H9 (cell line): ENCODE data around the gene ARHGEF7. TPM values are rescaled to one million over a fixed set of nuclear protein-coding genes. Genes with fewer than 3 reads are reported as not detected.

Experiments used
- DNase-seq: peaks from one replicate; pipeline ENCODE4 v3.0.0-alpha.2; 2017
- H2AFZ ChIP-seq: one replicate; pipeline ENCODE4 v1.6.1; 2013; ENCODE audit warnings: mild to moderate bottlenecking, low read length, control low read depth, moderate library complexity
- H2AK5ac ChIP-seq: 2 replicates; pipeline ENCODE4 v1.6.1; 2013; ENCODE audit warnings: low read length, control low read depth, mixed read lengths; ENCODE audit not compliant: insufficient read length
- H2BK120ac ChIP-seq: one replicate; pipeline ENCODE4 v1.6.1; 2013; ENCODE audit warnings: low read depth, mild to moderate bottlenecking, low read length, control low read depth, inconsistent platforms; ENCODE audit not compliant: poor library complexity, severe bottlenecking
- H2BK12ac ChIP-seq: 2 replicates; pipeline ENCODE4 v1.6.1; 2013; ENCODE audit warnings: low read length, control low read depth, mixed read lengths, low read depth; ENCODE audit not compliant: insufficient read length
- H2BK15ac ChIP-seq: 2 replicates; pipeline ENCODE4 v1.6.1; 2013; ENCODE audit warnings: low read depth, low read length, control low read depth
- H2BK20ac ChIP-seq: one replicate; pipeline ENCODE4 v1.6.1; 2013; ENCODE audit warnings: low read depth, mild to moderate bottlenecking, low read length, control low read depth, inconsistent platforms; ENCODE audit not compliant: poor library complexity, severe bottlenecking
- H2BK5ac ChIP-seq: 2 replicates; pipeline ENCODE4 v1.6.1; 2013; ENCODE audit warnings: low read length, control low read depth, mixed read lengths; ENCODE audit not compliant: insufficient read length
- H3K14ac ChIP-seq: 2 replicates; pipeline ENCODE4 v1.6.1; 2013; ENCODE audit warnings: low read length, control low read depth; ENCODE audit not compliant: insufficient read depth
- H3K18ac ChIP-seq: 2 replicates; pipeline ENCODE4 v1.6.1; 2013; ENCODE audit warnings: low read depth, mild to moderate bottlenecking, mixed read lengths, low read length, control low read depth; ENCODE audit not compliant: insufficient read length
- H3K23ac ChIP-seq: 2 replicates; pipeline ENCODE4 v1.6.1; 2013; ENCODE audit warnings: low read length, control low read depth, mixed read lengths, low read depth; ENCODE audit not compliant: insufficient read length
- H3K23me2 ChIP-seq: 2 replicates; pipeline ENCODE4 v1.6.1; 2013; ENCODE audit warnings: low read depth, mild to moderate bottlenecking, mixed read lengths, low read length, control low read depth; ENCODE audit not compliant: insufficient read length, poor library complexity, severe bottlenecking
- H3K27ac ChIP-seq: 2 replicates; pipeline ENCODE4 v1.5.1; 2013; ENCODE audit warnings: low read length, control low read depth, mixed read lengths, low read depth; ENCODE audit not compliant: insufficient read length
- H3K27me3 ChIP-seq: 2 replicates; pipeline ENCODE4 v1.6.1; 2013; ENCODE audit warnings: low read length, control low read depth, inconsistent platforms; ENCODE audit not compliant: insufficient read depth
- H3K4ac ChIP-seq: 2 replicates; pipeline ENCODE4 v1.6.1; 2013; ENCODE audit warnings: low read depth, mild to moderate bottlenecking, control low read depth, inconsistent platforms, low read length, moderate library complexity
- H3K4me1 ChIP-seq: 2 replicates; pipeline ENCODE4 v1.6.1; 2013; ENCODE audit warnings: low read length, control low read depth, inconsistent platforms; ENCODE audit not compliant: insufficient read depth
- H3K4me2 ChIP-seq: 2 replicates; pipeline ENCODE4 v1.6.1; 2013; ENCODE audit warnings: low read length, control low read depth, mixed read lengths; ENCODE audit not compliant: insufficient read length, insufficient read depth
- H3K56ac ChIP-seq: 2 replicates; pipeline ENCODE4 v1.6.1; 2013; ENCODE audit warnings: low read depth, mild to moderate bottlenecking, mixed read lengths, low read length, control low read depth; ENCODE audit not compliant: insufficient read length
- H3K79me1 ChIP-seq: 2 replicates; pipeline ENCODE4 v1.6.1; 2013; ENCODE audit warnings: low read depth, mild to moderate bottlenecking, moderate library complexity, low read length, control low read depth, inconsistent platforms; ENCODE audit not compliant: insufficient read depth, poor library complexity, severe bottlenecking
- H3K79me2 ChIP-seq: 2 replicates; pipeline ENCODE4 v1.6.1; 2013; ENCODE audit warnings: low read length, control low read depth, inconsistent platforms; ENCODE audit not compliant: insufficient read depth
- H3K9ac ChIP-seq: 2 replicates; pipeline ENCODE4 v1.6.1; 2013; ENCODE audit warnings: low read length, control low read depth, mixed read lengths; ENCODE audit not compliant: insufficient read length; ENCODE audit errors: extremely low read depth
- H3K9me3 ChIP-seq: one replicate; pipeline ENCODE4 v1.6.1; 2013; ENCODE audit warnings: low read depth, low read length, inconsistent platforms; ENCODE audit not compliant: control insufficient read depth
- H3T11ph ChIP-seq: one replicate; pipeline ENCODE4 v1.6.1; 2013; ENCODE audit warnings: mild to moderate bottlenecking, low read length, control low read depth, inconsistent platforms
- H4K20me1 ChIP-seq: one replicate; pipeline ENCODE4 v1.6.1; 2013; ENCODE audit not compliant: control insufficient read depth, insufficient read length, insufficient read depth
- H4K5ac ChIP-seq: 2 replicates; pipeline ENCODE4 v1.6.1; 2013; ENCODE audit warnings: low read depth, mild to moderate bottlenecking, mixed read lengths, low read length, control low read depth; ENCODE audit not compliant: insufficient read length
- H4K8ac ChIP-seq: replicated peaks from 2 replicates; pipeline ENCODE4 v1.6.1; 2013; ENCODE audit warnings: low read length, control low read depth, mixed read lengths, low read depth; ENCODE audit not compliant: insufficient read length
- H4K91ac ChIP-seq: 2 replicates; pipeline ENCODE4 v1.6.1; 2013; ENCODE audit warnings: low read depth, mild to moderate bottlenecking, moderate library complexity, mixed read lengths, low read length, control low read depth; ENCODE audit not compliant: insufficient read length
- H3K27ac Mint-ChIP-seq, 3 experiments: 2 replicates in 2 of 3; 3 replicates in 1 of 3; pipeline ENCODE4 v1.8.0; 2020 to 2021; ENCODE audit warnings: mixed read lengths in 3 of 3, mild to moderate bottlenecking in 1 of 3, moderate library complexity in 1 of 3
- H3K27me3 Mint-ChIP-seq: 2 replicates; pipeline ENCODE4 v1.8.0; 2021; ENCODE audit warnings: low read depth, mild to moderate bottlenecking, moderate library complexity, mixed read lengths
- H3K36me3 Mint-ChIP-seq, 3 experiments: 2 replicates in 2 of 3; 3 replicates in 1 of 3; pipeline ENCODE4 v1.8.0; 2020 to 2021; ENCODE audit warnings: low read depth in 3 of 3, mixed read lengths in 3 of 3; ENCODE audit not compliant: insufficient read depth in 1 of 3
- H3K4me1 Mint-ChIP-seq, 2 experiments: 2 replicates each; pipeline ENCODE4 v1.8.0; 2020; ENCODE audit warnings: mixed read lengths in 2 of 2
- H3K4me3 Mint-ChIP-seq, 2 experiments: 2 replicates in 1 of 2; 3 replicates in 1 of 2; pipeline ENCODE4 v1.8.0; 2020 to 2021; ENCODE audit warnings: mild to moderate bottlenecking in 2 of 2, mixed read lengths in 2 of 2, moderate library complexity in 1 of 2
- H3K9me3 Mint-ChIP-seq, 2 experiments: 2 replicates in 1 of 2; 3 replicates in 1 of 2; pipeline ENCODE4 v1.8.0; 2020; ENCODE audit warnings: mild to moderate bottlenecking in 2 of 2, mixed read lengths in 2 of 2, moderate library complexity in 1 of 2
- CTCF ChIP-seq: fragments of 200-600 bp; sonication (generic); conservative IDR thresholded peaks from 3 replicates; pipeline ENCODE4 v1.8.0; 2021; ENCODE audit warnings: antibody characterized with exemption, mild to moderate bottlenecking
- WGBS: extraction: QIAGEN DNeasy Blood & Tissue Kit; methylation state at CpG from one replicate; pipeline ENCODE4 v1.1.7; 2013; ENCODE audit warnings: missing lambda C conversion rate, low lambda C conversion rate, mixed read lengths; ENCODE audit not compliant: insufficient read length; ENCODE audit errors: extremely low coverage; 5-methylcytosine and 5-hydroxymethylcytosine counted together
- total RNA-seq: library from RNA; stranded (reverse); gene quantifications from 2 replicates; pipeline ENCODE4 v1.2.1, GENCODE V29; 2021

ARHGEF7 gene
- total RNA-seq, 1 experiment from 2014 or later: 51.9 TPM

DNA sequence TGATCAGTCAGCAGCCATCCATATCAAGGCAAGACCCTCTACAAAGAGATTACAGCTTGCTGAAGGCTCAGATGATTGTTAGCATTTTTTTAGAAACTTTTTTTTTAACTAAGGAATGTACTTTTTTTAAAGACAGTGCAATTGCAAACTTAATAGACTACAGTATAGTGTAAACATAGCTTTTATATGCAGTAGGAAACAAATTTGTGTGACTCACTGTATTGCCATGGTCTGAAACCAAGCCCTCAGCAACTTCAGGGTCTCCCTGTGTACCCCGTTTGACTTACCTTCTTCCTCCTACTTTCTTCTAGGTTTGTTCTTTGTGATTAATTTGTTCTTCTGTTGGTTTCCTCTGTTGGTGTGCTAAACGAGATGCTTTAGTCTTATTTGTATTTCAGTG, 112.3 kb downstream of the ARHGEF7 start:
- H4K8ac ChIP-seq: no peak overlapping the region
- H2AK5ac ChIP-seq: no peak overlapping the region
- H3K4me3 Mint-ChIP-seq: no peak overlapping the region
- no peak for TF ChIP-seq CTCF
- no peak overlapping the region for H3K23ac ChIP-seq
- no peak overlapping the region for H3T11ph ChIP-seq
- H3K4me2 ChIP-seq: no peak overlapping the region
- H4K91ac ChIP-seq: no peak overlapping the region
- no CpG with 5 or more reads among the region's 2 CpGs for WGBS
- H3K4me1 Mint-ChIP-seq: peaks cover 9 to 26% of the 10 kb centered on the region in 2 experiments
- H3K27ac Mint-ChIP-seq: 0 out of 7 replicates have a peak overlapping the region, but pooled peaks of 1 of the 3 experiments have one; percentile 40
- H3K56ac ChIP-seq: no peak overlapping the region
- H3K9me3 Mint-ChIP-seq: no peaks in the 10 kb centered on the region
- no peak overlapping the region for H3K4ac ChIP-seq
- H3K79me1 ChIP-seq: peaks cover 3% of the 10 kb centered on the region
- no peak overlapping the region for H2BK5ac ChIP-seq
- no peak overlapping the region for H2BK12ac ChIP-seq
- H3K79me2 ChIP-seq: peaks cover 7% of the 10 kb centered on the region; the same call in 1 of the 2 replicates
- no peak overlapping the region for H2AFZ ChIP-seq
- H3K27me3 Mint-ChIP-seq: no peaks in the 10 kb centered on the region
- H3K23me2 ChIP-seq: no peaks in the 10 kb centered on the region
- no peak overlapping the region for H2BK20ac ChIP-seq
- H2BK15ac ChIP-seq: no peak overlapping the region
- no peaks in the 10 kb centered on the region for H3K4me1 ChIP-seq
- H2BK120ac ChIP-seq: no peak overlapping the region
- H3K9ac ChIP-seq: no peak overlapping the region
- H3K9me3 ChIP-seq: no peaks in the 10 kb centered on the region
- H3K14ac ChIP-seq: no peak overlapping the region
- H3K18ac ChIP-seq: no peak overlapping the region
- no peak for DNase-seq
- no peaks in the 10 kb centered on the region; the same call in 1 of the 2 replicates for H3K27me3 ChIP-seq
- peaks cover 6 to 27% (median 7%) of the 10 kb centered on the region in 3 experiments; a peak in 6 of 7 replicates for H3K36me3 Mint-ChIP-seq
- no peak overlapping the region for H3K27ac ChIP-seq
- H4K5ac ChIP-seq: no peak overlapping the region
- H4K20me1 ChIP-seq: peaks cover 2% of the 10 kb centered on the region
